H1 (cell line): Measurements from ENCODE around the gene ACMSD. TPM values are rescaled to one million over a fixed set of nuclear protein-coding genes. Genes with fewer than 3 reads are reported as not detected.
"Not testable (repeated sequence)": the region's sequence is repeated elsewhere in the genome, so short reads cannot be mapped to it uniquely, and the experiment has no call there.

ENCODE experiments used
- CTCF ChIA-PET: fragments of 300-600 bp; sonication (Branson Sonifier 250); formaldehyde crosslinking; loops from one replicate; lab custom pipeline; 2021; ENCODE audit not compliant: partially characterized antibody; lab: Charles Lee
- POLR2A ChIA-PET: fragments of 300-600 bp; sonication (Branson Sonifier 250); formaldehyde crosslinking; loops from one replicate; lab custom pipeline; 2021; ENCODE audit warnings: inconsistent platforms; ENCODE audit not compliant: partially characterized antibody; lab: Charles Lee
- DNase-seq, 2 experiments: peaks; one replicate each; pipeline versions ENCODE4 v3.0.0 to v3.0.0-alpha.2; 2010 to 2022; ENCODE audit warnings: low spot score in 2 of 2, low read depth in 1 of 2, mixed read lengths in 1 of 2
- FAIRE-seq: peaks from 2 replicates; lab custom pipeline; 2011; peaks lifted over from hg19 to GRCh38; lab: Jason Lieb, UNC
- H2AFZ ChIP-seq: 2 replicates; pipeline ENCODE4 v1.8.1; 2012; ENCODE audit warnings: low read length, inconsistent platforms
- H2AK5ac ChIP-seq: 2 replicates; pipeline ENCODE4 v1.6.1; 2013; ENCODE audit warnings: low read depth, low read length
- H2BK120ac ChIP-seq: replicated peaks from 2 replicates; pipeline ENCODE3; 2013; ENCODE audit warnings: low read depth, low read length, inconsistent platforms
- H2BK12ac ChIP-seq: 2 replicates; pipeline ENCODE4 v1.6.1; 2013; ENCODE audit warnings: low read depth, low read length
- H2BK15ac ChIP-seq: 2 replicates; pipeline ENCODE4 v1.6.1; 2013; ENCODE audit warnings: low read length
- H2BK20ac ChIP-seq: 2 replicates; pipeline ENCODE4 v1.6.1; 2013; ENCODE audit warnings: low read length
- H2BK5ac ChIP-seq: 2 replicates; pipeline ENCODE4 v1.6.1; 2013; ENCODE audit warnings: low read depth, low read length
- H3K14ac ChIP-seq: 2 replicates; pipeline ENCODE4 v1.6.1; 2013; ENCODE audit warnings: inconsistent platforms; ENCODE audit not compliant: insufficient read length
- H3K18ac ChIP-seq: 2 replicates; pipeline ENCODE4 v1.6.1; 2013; ENCODE audit warnings: low read length; ENCODE audit errors: extremely low read depth
- H3K23ac ChIP-seq: 2 replicates; pipeline ENCODE4 v1.6.1; 2013; ENCODE audit warnings: inconsistent platforms; ENCODE audit not compliant: insufficient read length
- H3K23me2 ChIP-seq: 2 replicates; pipeline ENCODE4 v1.6.1; 2013; ENCODE audit warnings: low read depth, low read length
- H3K27ac ChIP-seq: 2 replicates; pipeline ENCODE4 v1.6.1; 2011; ENCODE audit warnings: low read depth, low read length, inconsistent platforms
- H3K27me3 ChIP-seq, 4 experiments: replicated peaks in 1 of 4; 1 replicate in 1 of 4; 2 replicates in 3 of 4; pipeline versions ENCODE4 v1.6.1 to v1.8.1; 2011 to 2013; ENCODE audit warnings: low read length in 3 of 4, mild to moderate bottlenecking in 3 of 4, inconsistent platforms in 2 of 4, mixed read lengths in 2 of 4, moderate library complexity in 1 of 4; ENCODE audit not compliant: control insufficient read depth in 3 of 4, insufficient read depth in 3 of 4; ENCODE audit errors: extremely low read depth in 1 of 4
- H3K36me3 ChIP-seq, 4 experiments: 2 replicates each; pipeline versions ENCODE4 v1.6.1 to v1.8.1; 2011 to 2013; ENCODE audit warnings: mild to moderate bottlenecking in 4 of 4, low read length in 3 of 4, moderate library complexity in 2 of 4, control low read depth in 1 of 4, inconsistent platforms in 1 of 4; ENCODE audit not compliant: insufficient read depth in 4 of 4, control insufficient read depth in 2 of 4
- H3K4ac ChIP-seq: replicated peaks from 2 replicates; pipeline ENCODE3; 2013; ENCODE audit warnings: low read length, low read depth, mixed read lengths, inconsistent platforms; ENCODE audit not compliant: insufficient read length
- H3K4me1 ChIP-seq, 4 experiments: replicated peaks in 1 of 4; 1 replicate in 1 of 4; 2 replicates in 3 of 4; pipeline versions ENCODE4 v1.6.1 to v1.8.1; 2011 to 2013; ENCODE audit warnings: low read length in 3 of 4, inconsistent platforms in 2 of 4, mixed read lengths in 1 of 4; ENCODE audit not compliant: insufficient read depth in 4 of 4, control insufficient read depth in 3 of 4
- H3K4me2 ChIP-seq, 2 experiments: 2 replicates each; pipeline versions ENCODE4 v1.6.1 to v1.8.1; 2011 to 2013; ENCODE audit warnings: low read depth in 2 of 2, low read length in 2 of 2, control low read depth in 1 of 2, inconsistent platforms in 1 of 2, mild to moderate bottlenecking in 1 of 2; ENCODE audit not compliant: insufficient read depth in 1 of 2
- H3K4me3 ChIP-seq, 4 experiments: fragments of 200-600, 300-600 bp in 1 of 4; sonication (generic), shearing (Covaris generic), sonication (Bioruptor Twin) in 1 of 4; 2 replicates each; pipeline versions ENCODE4 v1.5.1 to v1.8.1; 2011 to 2016; ENCODE audit warnings: low read length in 4 of 4, low read depth in 3 of 4, control low read depth in 2 of 4, inconsistent platforms in 2 of 4, mild to moderate bottlenecking in 2 of 4, mixed read lengths in 1 of 4, moderate library complexity in 1 of 4; ENCODE audit not compliant: insufficient read depth in 2 of 4; ENCODE audit errors: extremely low read depth in 1 of 4
- H3K56ac ChIP-seq: replicated peaks from 2 replicates; pipeline ENCODE3; 2013; ENCODE audit warnings: low read depth, mild to moderate bottlenecking, mixed read lengths, low read length, inconsistent platforms; ENCODE audit not compliant: insufficient read length
- H3K79me1 ChIP-seq: 2 replicates; pipeline ENCODE4 v1.6.1; 2013; ENCODE audit warnings: low read depth, low read length, control low read depth
- H3K79me2 ChIP-seq, 2 experiments: 2 replicates each; pipeline versions ENCODE4 v1.6.1 to v1.8.1; 2012 to 2013; ENCODE audit warnings: low read length in 2 of 2, mild to moderate bottlenecking in 2 of 2, inconsistent platforms in 1 of 2; ENCODE audit not compliant: insufficient read depth in 2 of 2, control insufficient read depth in 1 of 2
- H3K9ac ChIP-seq, 4 experiments: replicated peaks in 1 of 4; 1 replicate in 1 of 4; 2 replicates in 3 of 4; pipeline versions ENCODE4 v1.6.1 to v1.8.1; 2011 to 2013; ENCODE audit warnings: low read depth in 3 of 4, low read length in 3 of 4, control low read depth in 2 of 4, mild to moderate bottlenecking in 2 of 4, moderate library complexity in 2 of 4, inconsistent platforms in 1 of 4; ENCODE audit errors: extremely low read depth in 1 of 4
- H3K9me3 ChIP-seq, 2 experiments: 2 replicates each; pipeline versions ENCODE4 v1.6.1 to v1.8.1; 2012 to 2013; ENCODE audit warnings: mild to moderate bottlenecking in 2 of 2, moderate library complexity in 2 of 2, control low read depth in 1 of 2, inconsistent platforms in 1 of 2, low read depth in 1 of 2, low read length in 1 of 2, mixed read lengths in 1 of 2; ENCODE audit not compliant: insufficient read depth in 2 of 2
- H4K20me1 ChIP-seq, 2 experiments: replicated peaks in 1 of 2; 2 replicates each; pipeline versions ENCODE3 to v1.8.1; 2011 to 2013; ENCODE audit warnings: inconsistent platforms in 2 of 2, low read length in 2 of 2, mild to moderate bottlenecking in 1 of 2; ENCODE audit not compliant: insufficient read depth in 2 of 2, control insufficient read depth in 1 of 2
- H4K5ac ChIP-seq: 2 replicates; pipeline ENCODE4 v1.6.1; 2013; ENCODE audit warnings: low read length, low read depth, mixed read lengths, inconsistent platforms; ENCODE audit not compliant: insufficient read length
- H4K8ac ChIP-seq: 2 replicates; pipeline ENCODE4 v1.8.0; 2013; ENCODE audit warnings: mild to moderate bottlenecking, moderate library complexity, low read length, inconsistent platforms; ENCODE audit not compliant: insufficient read depth; ENCODE audit errors: extremely low read depth
- H4K91ac ChIP-seq: replicated peaks from 2 replicates; pipeline ENCODE3; 2013; ENCODE audit warnings: low read length, mixed read lengths, inconsistent platforms; ENCODE audit not compliant: insufficient read length
- WGBS, 2 experiments: shearing (Covaris generic) in 1 of 2; methylation state at CpG; one replicate each; pipeline versions ENCODE4 v1.1.6 to v1.1.7; 2013 to 2015; ENCODE audit warnings: low lambda C conversion rate in 2 of 2, mixed read lengths in 2 of 2, inconsistent platforms in 1 of 2, low coverage in 1 of 2, missing lambda C conversion rate in 1 of 2; ENCODE audit not compliant: insufficient replicate concordance in 2 of 2, insufficient coverage in 1 of 2, insufficient read length in 1 of 2; ENCODE audit errors: extremely low coverage in 1 of 2, missing lambda C conversion rate in 1 of 2; 5-methylcytosine and 5-hydroxymethylcytosine counted together
- polyA plus RNA-seq, 7 experiments: library from polyadenylated mRNA; depleted of rRNA in 3 of 7; stranded (reverse) in 5 of 7; unstranded in 2 of 7; fragments of >200 nt in 5 of 7; fragments of 200-250 nt in 2 of 7; gene quantifications; 1 replicate in 5 of 7; 2 replicates in 1 of 7; 4 replicates in 1 of 7; pipeline versions ENCODE4 v1.2.1 to v1.2.3, GENCODE V29; 2011 to 2013; ENCODE audit warnings: missing spikeins in 2 of 7, mixed read lengths in 2 of 7
- total RNA-seq: library from RNA; stranded (reverse); fragmentation: NEBNext Ultra II Directional; extraction: Animal tissue kit (Norgen Biotek cat#: 25700); gene quantifications from 2 replicates; pipeline ENCODE4 v1.2.1, GENCODE V29; 2021

Gene ACMSD
- total and polyA plus RNA-seq, 2 of the 8 experiments (the other 6 are each of a cell fraction or from before 2014, with no cell fraction given): not detected

- not testable (repeated sequence) for H3K9me3 ChIP-seq, H3K9ac ChIP-seq, H3K79me2 ChIP-seq, H2BK15ac ChIP-seq, H4K91ac ChIP-seq, H2BK120ac ChIP-seq, H4K8ac ChIP-seq, H3K56ac ChIP-seq, H2BK12ac ChIP-seq, FAIRE-seq, H3K23ac ChIP-seq, H3K4me1 ChIP-seq, H3K79me1 ChIP-seq, H3K4me3 ChIP-seq, H3K23me2 ChIP-seq, H4K5ac ChIP-seq, H3K14ac ChIP-seq, H3K18ac ChIP-seq, H2AFZ ChIP-seq, H3K4ac ChIP-seq, H4K20me1 ChIP-seq, H2BK5ac ChIP-seq, H2AK5ac ChIP-seq, H3K27me3 ChIP-seq, H3K27ac ChIP-seq, H2BK20ac ChIP-seq, DNase-seq, H3K36me3 ChIP-seq, H3K4me2 ChIP-seq
- WGBS, 2 experiments: 71% methylated on average over 1 of the region's 13 CpGs; no CpG with 5 or more reads in 1 of the 2 experiments
- ChIA-PET CTCF (interaction anchor here (1.1 kb wide), 1 partner anchor 48 kb away, joined by 5 read pairs; no protein-coding TSS in a partner anchor), POLR2A (interaction anchor here (0.6 to 1.6 kb wide), 4 partner anchors 9 to 369 kb away, joined by 3 to 4 read pairs (median 3); no protein-coding TSS in a partner anchor)
Measured at GRCh38 chr2:134825716-134826115, 12.7 kb upstream of the ACMSD start.
